ENCODE results near the gene NSUN4.

- no peak for TF ChIP-seq CTCF (IDR thresholded peaks at IDR 0.05)
- TF ChIP-seq ZFX (IDR thresholded peaks at IDR 0.05; ENCODE audit: borderline replicate concordance) = no peak
Measured at GRCh38 chr1:46368791-46369190, 28.2 kb downstream of the NSUN4 start.
